GM23338 (cell line): ENCODE data around the gene RNU1-1. TPM values are rescaled to one million over a fixed set of nuclear protein-coding genes. Genes with fewer than 3 reads are reported as not detected.

Source experiments
- ATAC-seq: fragments of 200-7000 bp; cut with Tn5 transposase; 3 replicates; pipeline ENCODE4 v1.9.1; 2020
- DNase-seq: peaks from one replicate; pipeline ENCODE4 v3.0.0-alpha.2; 2015; ENCODE audit warnings: low spot score
- H2AFZ ChIP-seq: fragments of 200-600 bp; sonication (generic); 2 replicates; pipeline ENCODE4 v1.8.0; 2016; ENCODE audit warnings: antibody characterized with exemption, mild to moderate bottlenecking, moderate library complexity
- H3F3A ChIP-seq: fragments of 200-600 bp; sonication (generic); replicated peaks from 2 replicates; pipeline ENCODE4 v1.8.0; 2017; ENCODE audit warnings: antibody characterized with exemption, mixed run types, low read depth
- H3K27ac ChIP-seq: fragments of 200-600 bp; sonication (generic); 2 replicates; pipeline ENCODE4 v1.6.1; 2016; ENCODE audit warnings: low read depth
- H3K27me3 ChIP-seq: fragments of 200-600 bp; sonication (generic); 2 replicates; pipeline ENCODE4 v1.8.0; 2016; ENCODE audit warnings: mild to moderate bottlenecking, mixed run types, moderate library complexity; ENCODE audit not compliant: insufficient read depth
- H3K36me3 ChIP-seq: fragments of 200-600 bp; sonication (generic); 2 replicates; pipeline ENCODE4 v1.8.0; 2016; ENCODE audit warnings: mild to moderate bottlenecking; ENCODE audit not compliant: insufficient read depth
- H3K4me1 ChIP-seq: fragments of 200-600 bp; sonication (generic); 2 replicates; pipeline ENCODE4 v1.8.0; 2016; ENCODE audit warnings: mild to moderate bottlenecking, moderate library complexity; ENCODE audit not compliant: insufficient read depth
- H3K4me2 ChIP-seq: fragments of 200-600 bp; sonication (generic); 2 replicates; pipeline ENCODE4 v1.7.1; 2017; ENCODE audit warnings: mixed run types
- H3K4me3 ChIP-seq: fragments of 200-600 bp; sonication (generic); 2 replicates; pipeline ENCODE4 v1.6.1; 2016; ENCODE audit warnings: mixed run types
- H3K79me2 ChIP-seq: fragments of 200-600 bp; sonication (generic); replicated peaks from 2 replicates; pipeline ENCODE4 v1.8.0; 2017; ENCODE audit warnings: mild to moderate bottlenecking; ENCODE audit not compliant: insufficient read depth
- H3K9me2 ChIP-seq: fragments of 200-600 bp; sonication (generic); 2 replicates; pipeline ENCODE4 v1.8.0; 2017; ENCODE audit not compliant: insufficient read depth
- H4K20me1 ChIP-seq: fragments of 200-600 bp; sonication (generic); replicated peaks from 2 replicates; pipeline ENCODE4 v1.8.0; 2017; ENCODE audit warnings: mild to moderate bottlenecking; ENCODE audit not compliant: insufficient read depth
- H3K27ac Mint-ChIP-seq: 2 replicates; pipeline ENCODE4 v1.8.0; 2020; ENCODE audit warnings: inconsistent platforms, mild to moderate bottlenecking, moderate library complexity, mixed read lengths
- H3K27me3 Mint-ChIP-seq: 3 replicates; pipeline ENCODE4 v1.8.0; 2022; ENCODE audit warnings: low read depth, mild to moderate bottlenecking, moderate library complexity, mixed read lengths, inconsistent platforms; ENCODE audit not compliant: insufficient read depth, poor library complexity
- H3K36me3 Mint-ChIP-seq: 3 replicates; pipeline ENCODE4 v1.8.0; 2021; ENCODE audit warnings: low read depth, mild to moderate bottlenecking, inconsistent platforms, moderate library complexity, mixed read lengths
- H3K4me1 Mint-ChIP-seq: 3 replicates; pipeline ENCODE4 v1.8.0; 2020; ENCODE audit warnings: mild to moderate bottlenecking, inconsistent platforms, mixed read lengths
- H3K4me3 Mint-ChIP-seq: 3 replicates; pipeline ENCODE4 v1.8.0; 2021; ENCODE audit warnings: moderate library complexity, mild to moderate bottlenecking, inconsistent platforms, mixed read lengths
- H3K9me3 Mint-ChIP-seq: 3 replicates; pipeline ENCODE4 v1.8.0; 2020; ENCODE audit warnings: moderate library complexity, mild to moderate bottlenecking, inconsistent platforms, mixed read lengths
- EZH2phosphoT487 ChIP-seq: fragments of 200-600 bp; sonication (generic); IDR thresholded peaks from one replicate; pipeline ENCODE4 v1.8.1; 2018; ENCODE audit warnings: antibody characterized with exemption; ENCODE audit not compliant: unreplicated experiment
- JUNB ChIP-seq: IDR thresholded peaks from one replicate; pipeline ENCODE4 v1.6.1; 2016; ENCODE audit warnings: antibody characterized with exemption; ENCODE audit not compliant: unreplicated experiment
- NANOG ChIP-seq: IDR thresholded peaks from 2 replicates; pipeline ENCODE4 v1.6.1; 2016; ENCODE audit warnings: antibody characterized with exemption, borderline replicate concordance
- POLR2AphosphoS5 ChIP-seq: IDR thresholded peaks from 2 replicates; pipeline ENCODE4 v1.6.1; 2016; ENCODE audit warnings: antibody characterized with exemption, low read depth
- STAT1 ChIP-seq: IDR thresholded peaks from one replicate; pipeline ENCODE4 v1.6.1; 2016; ENCODE audit warnings: antibody characterized with exemption; ENCODE audit not compliant: unreplicated experiment
- ZNF114 ChIP-seq: fragments of 250-450 bp; sonication (Bioruptor Pico); IDR thresholded peaks from 2 replicates; pipeline ENCODE4 v1.5.0; 2020; ENCODE audit warnings: mild to moderate bottlenecking, moderate library complexity
- ZNF331 ChIP-seq: fragments of 250-450 bp; sonication (Bioruptor Pico); IDR thresholded peaks from 2 replicates; pipeline ENCODE4 v1.5.0; 2020; ENCODE audit warnings: low read depth, mild to moderate bottlenecking, moderate library complexity
- polyA plus RNA-seq: library from polyadenylated mRNA; unstranded; fragments of >200 nt; fragmentation: Nextera tagmentation; extraction: Ambion mirVana; gene quantifications from 2 replicates; pipeline ENCODE4 v1.2.1, GENCODE V29; 2016
- total RNA-seq: library from RNA; depleted of rRNA; stranded (reverse); fragments of >200 nt; shearing (Covaris generic); gene quantifications from 2 replicates; pipeline ENCODE4 v1.2.3, GENCODE V29; 2014
- TF ChIP-seq, protein P1 (sequence below): IDR thresholded peaks from one replicate; pipeline ENCODE4 v1.6.1; 2018; ENCODE audit warnings: antibody characterized with exemption; ENCODE audit not compliant: unreplicated experiment
- TF ChIP-seq, protein P2 (sequence below): fragments of 250-450 bp; sonication (Bioruptor Pico); IDR thresholded peaks from 2 replicates; pipeline ENCODE4 v1.5.0; 2020; ENCODE audit warnings: mild to moderate bottlenecking, moderate library complexity
- TF ChIP-seq, protein P3 (sequence below): IDR thresholded peaks from 2 replicates; pipeline ENCODE4 v1.6.1; 2016; ENCODE audit warnings: antibody characterized with exemption
- TF ChIP-seq, protein P4 (sequence below), 2 experiments: fragments of 200-600 bp in 1 of 2; sonication (generic) in 1 of 2; conservative IDR thresholded peaks; 2 replicates each; pipeline versions ENCODE4 v1.5.1 to v1.6.1; 2016 to 2017; ENCODE audit warnings: antibody characterized with exemption in 2 of 2, low read depth in 2 of 2, mild to moderate bottlenecking in 2 of 2, moderate library complexity in 1 of 2

Gene RNU1-1
- total and polyA plus RNA-seq, 2 experiments from 2014 or later: not detected

DNA sequence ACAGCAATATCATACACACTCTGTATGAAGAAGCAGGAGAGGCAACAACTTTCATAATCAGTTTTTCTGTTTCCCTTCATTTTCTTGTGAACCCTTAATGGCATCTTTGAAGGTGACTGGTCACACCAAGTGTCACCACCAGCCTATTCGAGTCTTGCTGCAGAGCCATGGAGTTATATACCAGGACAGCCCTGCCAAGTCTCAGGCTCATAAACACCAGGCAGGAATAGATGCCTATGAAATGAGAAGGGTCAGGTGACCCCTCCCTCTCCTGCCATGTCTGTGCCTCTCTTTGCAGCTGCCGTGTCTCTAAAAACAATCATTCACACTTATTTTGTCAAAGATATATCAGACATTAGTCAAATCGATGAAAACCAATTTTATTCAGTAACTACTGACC lies 45.5 kb downstream of the RNU1-1 start (continued):
- TF ChIP-seq, protein P1, sequence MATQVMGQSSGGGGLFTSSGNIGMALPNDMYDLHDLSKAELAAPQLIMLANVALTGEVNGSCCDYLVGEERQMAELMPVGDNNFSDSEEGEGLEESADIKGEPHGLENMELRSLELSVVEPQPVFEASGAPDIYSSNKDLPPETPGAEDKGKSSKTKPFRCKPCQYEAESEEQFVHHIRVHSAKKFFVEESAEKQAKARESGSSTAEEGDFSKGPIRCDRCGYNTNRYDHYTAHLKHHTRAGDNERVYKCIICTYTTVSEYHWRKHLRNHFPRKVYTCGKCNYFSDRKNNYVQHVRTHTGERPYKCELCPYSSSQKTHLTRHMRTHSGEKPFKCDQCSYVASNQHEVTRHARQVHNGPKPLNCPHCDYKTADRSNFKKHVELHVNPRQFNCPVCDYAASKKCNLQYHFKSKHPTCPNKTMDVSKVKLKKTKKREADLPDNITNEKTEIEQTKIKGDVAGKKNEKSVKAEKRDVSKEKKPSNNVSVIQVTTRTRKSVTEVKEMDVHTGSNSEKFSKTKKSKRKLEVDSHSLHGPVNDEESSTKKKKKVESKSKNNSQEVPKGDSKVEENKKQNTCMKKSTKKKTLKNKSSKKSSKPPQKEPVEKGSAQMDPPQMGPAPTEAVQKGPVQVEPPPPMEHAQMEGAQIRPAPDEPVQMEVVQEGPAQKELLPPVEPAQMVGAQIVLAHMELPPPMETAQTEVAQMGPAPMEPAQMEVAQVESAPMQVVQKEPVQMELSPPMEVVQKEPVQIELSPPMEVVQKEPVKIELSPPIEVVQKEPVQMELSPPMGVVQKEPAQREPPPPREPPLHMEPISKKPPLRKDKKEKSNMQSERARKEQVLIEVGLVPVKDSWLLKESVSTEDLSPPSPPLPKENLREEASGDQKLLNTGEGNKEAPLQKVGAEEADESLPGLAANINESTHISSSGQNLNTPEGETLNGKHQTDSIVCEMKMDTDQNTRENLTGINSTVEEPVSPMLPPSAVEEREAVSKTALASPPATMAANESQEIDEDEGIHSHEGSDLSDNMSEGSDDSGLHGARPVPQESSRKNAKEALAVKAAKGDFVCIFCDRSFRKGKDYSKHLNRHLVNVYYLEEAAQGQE: no peak

DNA sequence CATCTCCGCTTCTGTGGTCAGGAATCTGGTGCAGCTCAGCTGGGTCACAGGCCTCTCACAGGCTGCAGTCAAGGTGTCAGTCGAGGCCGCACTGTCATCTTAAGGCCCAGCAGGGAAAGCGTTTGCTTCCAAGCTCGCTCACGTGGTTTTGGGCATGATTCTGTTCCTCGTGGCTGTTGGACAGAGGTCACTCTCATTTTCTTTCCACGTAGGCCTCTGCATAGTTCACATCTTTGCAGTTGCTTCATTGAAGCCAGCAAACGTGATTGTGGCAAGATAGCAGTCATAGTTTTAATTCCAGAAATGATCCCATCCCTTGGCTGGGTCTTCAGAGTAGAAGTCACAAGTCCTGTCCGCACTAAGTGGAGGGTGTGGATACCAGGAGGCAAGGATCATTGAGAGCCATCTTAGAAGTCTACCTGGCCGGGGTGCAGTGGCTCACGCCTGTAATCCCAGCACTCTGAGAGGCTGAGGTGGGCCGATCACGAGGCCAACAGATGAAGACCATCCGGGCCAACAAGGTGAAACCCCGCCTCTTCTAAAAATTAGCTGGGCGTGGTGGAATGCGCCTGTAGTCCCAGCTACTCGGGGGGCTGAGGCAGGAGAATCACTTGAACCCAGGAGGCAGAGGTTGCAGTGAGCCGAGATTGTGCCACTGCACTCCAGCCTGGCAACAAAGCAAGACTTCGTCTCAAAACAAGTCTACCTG lies 49.0 kb downstream of the RNU1-1 start:
- H3K9me3 Mint-ChIP-seq: no peaks in the 10 kb centered on the region
- TF ChIP-seq NANOG (no peak), STAT1 (no peak), EZH2phosphoT487 (no peak), ZNF331 (CRISPR knock-in tag) (no peak), POLR2AphosphoS5 (no peak), ZNF114 (CRISPR knock-in tag) (no peak), JUNB (no peak)
- TF ChIP-seq, protein P2, sequence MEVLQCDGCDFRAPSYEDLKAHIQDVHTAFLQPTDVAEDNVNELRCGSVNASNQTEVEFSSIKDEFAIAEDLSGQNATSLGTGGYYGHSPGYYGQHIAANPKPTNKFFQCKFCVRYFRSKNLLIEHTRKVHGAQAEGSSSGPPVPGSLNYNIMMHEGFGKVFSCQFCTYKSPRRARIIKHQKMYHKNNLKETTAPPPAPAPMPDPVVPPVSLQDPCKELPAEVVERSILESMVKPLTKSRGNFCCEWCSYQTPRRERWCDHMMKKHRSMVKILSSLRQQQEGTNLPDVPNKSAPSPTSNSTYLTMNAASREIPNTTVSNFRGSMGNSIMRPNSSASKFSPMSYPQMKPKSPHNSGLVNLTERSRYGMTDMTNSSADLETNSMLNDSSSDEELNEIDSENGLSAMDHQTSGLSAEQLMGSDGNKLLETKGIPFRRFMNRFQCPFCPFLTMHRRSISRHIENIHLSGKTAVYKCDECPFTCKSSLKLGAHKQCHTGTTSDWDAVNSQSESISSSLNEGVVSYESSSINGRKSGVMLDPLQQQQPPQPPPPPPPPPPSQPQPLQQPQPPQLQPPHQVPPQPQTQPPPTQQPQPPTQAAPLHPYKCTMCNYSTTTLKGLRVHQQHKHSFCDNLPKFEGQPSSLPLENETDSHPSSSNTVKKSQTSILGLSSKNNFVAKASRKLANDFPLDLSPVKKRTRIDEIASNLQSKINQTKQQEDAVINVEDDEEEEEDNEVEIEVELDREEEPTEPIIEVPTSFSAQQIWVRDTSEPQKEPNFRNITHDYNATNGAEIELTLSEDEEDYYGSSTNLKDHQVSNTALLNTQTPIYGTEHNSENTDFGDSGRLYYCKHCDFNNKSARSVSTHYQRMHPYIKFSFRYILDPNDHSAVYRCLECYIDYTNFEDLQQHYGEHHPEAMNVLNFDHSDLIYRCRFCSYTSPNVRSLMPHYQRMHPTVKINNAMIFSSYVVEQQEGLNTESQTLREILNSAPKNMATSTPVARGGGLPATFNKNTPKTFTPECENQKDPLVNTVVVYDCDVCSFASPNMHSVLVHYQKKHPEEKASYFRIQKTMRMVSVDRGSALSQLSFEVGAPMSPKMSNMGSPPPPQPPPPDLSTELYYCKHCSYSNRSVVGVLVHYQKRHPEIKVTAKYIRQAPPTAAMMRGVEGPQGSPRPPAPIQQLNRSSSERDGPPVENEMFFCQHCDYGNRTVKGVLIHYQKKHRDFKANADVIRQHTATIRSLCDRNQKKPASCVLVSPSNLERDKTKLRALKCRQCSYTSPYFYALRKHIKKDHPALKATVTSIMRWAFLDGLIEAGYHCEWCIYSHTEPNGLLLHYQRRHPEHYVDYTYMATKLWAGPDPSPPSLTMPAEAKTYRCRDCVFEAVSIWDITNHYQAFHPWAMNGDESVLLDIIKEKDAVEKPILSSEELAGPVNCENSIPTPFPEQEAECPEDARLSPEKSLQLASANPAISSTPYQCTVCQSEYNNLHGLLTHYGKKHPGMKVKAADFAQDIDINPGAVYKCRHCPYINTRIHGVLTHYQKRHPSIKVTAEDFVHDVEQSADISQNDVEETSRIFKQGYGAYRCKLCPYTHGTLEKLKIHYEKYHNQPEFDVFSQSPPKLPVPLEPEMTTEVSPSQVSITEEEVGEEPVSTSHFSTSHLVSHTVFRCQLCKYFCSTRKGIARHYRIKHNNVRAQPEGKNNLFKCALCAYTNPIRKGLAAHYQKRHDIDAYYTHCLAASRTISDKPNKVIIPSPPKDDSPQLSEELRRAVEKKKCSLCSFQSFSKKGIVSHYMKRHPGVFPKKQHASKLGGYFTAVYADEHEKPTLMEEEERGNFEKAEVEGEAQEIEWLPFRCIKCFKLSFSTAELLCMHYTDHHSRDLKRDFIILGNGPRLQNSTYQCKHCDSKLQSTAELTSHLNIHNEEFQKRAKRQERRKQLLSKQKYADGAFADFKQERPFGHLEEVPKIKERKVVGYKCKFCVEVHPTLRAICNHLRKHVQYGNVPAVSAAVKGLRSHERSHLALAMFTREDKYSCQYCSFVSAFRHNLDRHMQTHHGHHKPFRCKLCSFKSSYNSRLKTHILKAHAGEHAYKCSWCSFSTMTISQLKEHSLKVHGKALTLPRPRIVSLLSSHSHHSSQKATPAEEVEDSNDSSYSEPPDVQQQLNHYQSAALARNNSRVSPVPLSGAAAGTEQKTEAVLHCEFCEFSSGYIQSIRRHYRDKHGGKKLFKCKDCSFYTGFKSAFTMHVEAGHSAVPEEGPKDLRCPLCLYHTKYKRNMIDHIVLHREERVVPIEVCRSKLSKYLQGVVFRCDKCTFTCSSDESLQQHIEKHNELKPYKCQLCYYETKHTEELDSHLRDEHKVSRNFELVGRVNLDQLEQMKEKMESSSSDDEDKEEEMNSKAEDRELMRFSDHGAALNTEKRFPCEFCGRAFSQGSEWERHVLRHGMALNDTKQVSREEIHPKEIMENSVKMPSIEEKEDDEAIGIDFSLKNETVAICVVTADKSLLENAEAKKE (CRISPR knock-in tag): no peak
- TF ChIP-seq, protein P3, sequence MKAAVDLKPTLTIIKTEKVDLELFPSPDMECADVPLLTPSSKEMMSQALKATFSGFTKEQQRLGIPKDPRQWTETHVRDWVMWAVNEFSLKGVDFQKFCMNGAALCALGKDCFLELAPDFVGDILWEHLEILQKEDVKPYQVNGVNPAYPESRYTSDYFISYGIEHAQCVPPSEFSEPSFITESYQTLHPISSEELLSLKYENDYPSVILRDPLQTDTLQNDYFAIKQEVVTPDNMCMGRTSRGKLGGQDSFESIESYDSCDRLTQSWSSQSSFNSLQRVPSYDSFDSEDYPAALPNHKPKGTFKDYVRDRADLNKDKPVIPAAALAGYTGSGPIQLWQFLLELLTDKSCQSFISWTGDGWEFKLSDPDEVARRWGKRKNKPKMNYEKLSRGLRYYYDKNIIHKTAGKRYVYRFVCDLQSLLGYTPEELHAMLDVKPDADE: no peak
- TF ChIP-seq, protein P4, sequence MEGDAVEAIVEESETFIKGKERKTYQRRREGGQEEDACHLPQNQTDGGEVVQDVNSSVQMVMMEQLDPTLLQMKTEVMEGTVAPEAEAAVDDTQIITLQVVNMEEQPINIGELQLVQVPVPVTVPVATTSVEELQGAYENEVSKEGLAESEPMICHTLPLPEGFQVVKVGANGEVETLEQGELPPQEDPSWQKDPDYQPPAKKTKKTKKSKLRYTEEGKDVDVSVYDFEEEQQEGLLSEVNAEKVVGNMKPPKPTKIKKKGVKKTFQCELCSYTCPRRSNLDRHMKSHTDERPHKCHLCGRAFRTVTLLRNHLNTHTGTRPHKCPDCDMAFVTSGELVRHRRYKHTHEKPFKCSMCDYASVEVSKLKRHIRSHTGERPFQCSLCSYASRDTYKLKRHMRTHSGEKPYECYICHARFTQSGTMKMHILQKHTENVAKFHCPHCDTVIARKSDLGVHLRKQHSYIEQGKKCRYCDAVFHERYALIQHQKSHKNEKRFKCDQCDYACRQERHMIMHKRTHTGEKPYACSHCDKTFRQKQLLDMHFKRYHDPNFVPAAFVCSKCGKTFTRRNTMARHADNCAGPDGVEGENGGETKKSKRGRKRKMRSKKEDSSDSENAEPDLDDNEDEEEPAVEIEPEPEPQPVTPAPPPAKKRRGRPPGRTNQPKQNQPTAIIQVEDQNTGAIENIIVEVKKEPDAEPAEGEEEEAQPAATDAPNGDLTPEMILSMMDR (conservative IDR thresholded peaks at IDR 0.05; ENCODE audit: low read depth in 2 of 2): no peak

More for the DNA sequence above, 49.0 kb downstream of the RNU1-1 start:
- H3F3A ChIP-seq: no peaks in the 10 kb centered on the region
- no peak overlapping the region for H3K4me2 ChIP-seq
- Mint-ChIP-seq H3K27ac (no peak overlapping the region), H3K4me3 (no peak overlapping the region), H3K4me1 (peaks cover 4% of the 10 kb centered on the region; the same call in 1 of the 3 replicates), H3K27me3 (peaks cover 2% of the 10 kb centered on the region), H3K36me3 (peaks cover 18% of the 10 kb centered on the region)
- H4K20me1 ChIP-seq: peaks cover 13% of the 10 kb centered on the region
- H3K9me2 ChIP-seq: no peaks in the 10 kb centered on the region
- H3K27ac ChIP-seq: no peak overlapping the region
- H3K4me3 ChIP-seq: no peak overlapping the region
- H3K36me3 ChIP-seq: no peaks in the 10 kb centered on the region
- H3K27me3 ChIP-seq: no peaks in the 10 kb centered on the region
- ATAC-seq (no peak), DNase-seq (no peak)
- H3K4me1 ChIP-seq: no peaks in the 10 kb centered on the region
- H3K79me2 ChIP-seq: no peaks in the 10 kb centered on the region
- no peak overlapping the region for H2AFZ ChIP-seq
